Psoas muscle (tissue), 8 donors: Measurements from ENCODE around the gene RASSF8. TPM values are rescaled to one million over a fixed set of nuclear protein-coding genes. Genes with fewer than 3 reads are reported as not detected.
"Not testable (repeated sequence)": the region's sequence is repeated elsewhere in the genome, so short reads cannot be mapped to it uniquely, and the experiment has no call there.

ENCODE experiments used
- ATAC-seq, 4 donors: fragments of 200-7000 bp; cut with Tn5 transposase; one replicate each; pipeline ENCODE4 v1.9.1; 2020; ENCODE audit warnings: moderate library complexity in 3 of 4, mild to moderate bottlenecking in 2 of 4
- DNase-seq, 2 donors: peaks; one replicate each; pipeline ENCODE4 v3.0.0-alpha.2; 2020
- H3K27ac ChIP-seq: fragments of 200-600 bp; one replicate; pipeline ENCODE4 v1.8.0; 2022
- H3K27me3 ChIP-seq, 3 donors: fragments of 200-600 bp in 1 of 3; one replicate each; pipeline versions ENCODE4 v1.6.1 to v1.8.0; 2013 to 2022; ENCODE audit warnings: low read length in 2 of 3, mild to moderate bottlenecking in 2 of 3, moderate library complexity in 1 of 3; ENCODE audit not compliant: insufficient read depth in 3 of 3
- H3K36me3 ChIP-seq, 2 donors: fragments of 200-600 bp in 1 of 2; one replicate each; pipeline versions ENCODE4 v1.6.1 to v1.8.0; 2013 to 2022; ENCODE audit warnings: low read depth in 1 of 2, mild to moderate bottlenecking in 1 of 2, moderate library complexity in 1 of 2; ENCODE audit not compliant: insufficient read depth in 1 of 2
- H3K4me1 ChIP-seq: fragments of 200-600 bp; one replicate; pipeline ENCODE4 v1.8.0; 2022
- H3K4me3 ChIP-seq: fragments of 200-600 bp; one replicate; pipeline ENCODE4 v1.8.0; 2022; ENCODE audit warnings: mild to moderate bottlenecking
- H3K9me3 ChIP-seq: fragments of 200-600 bp; one replicate; pipeline ENCODE4 v1.8.0; 2022
- whole genome bisulfite sequencing, 3 donors: extraction: QIAGEN DNeasy Blood & Tissue Kit; methylation state at CpG; one replicate each; pipeline versions ENCODE4 v1.1.6 to v1.1.7; 2013; 5-methylcytosine and 5-hydroxymethylcytosine counted together
- intact Hi-C, 2 donors: fragments of 100-400 bp; cut with DNase I; formaldehyde crosslinking; loops; one replicate each; pipeline versions ENCODE4 v1.11.0 to v1.14.2; 2022
- polyA plus RNA-seq, 3 donors: library from polyadenylated mRNA; stranded (reverse); fragments of 200-250 nt; gene quantifications; one replicate each; pipeline ENCODE4 v1.2.3, GENCODE V29; 2013
- total RNA-seq, 4 donors: library from RNA; stranded (reverse); fragmentation: NEBNext Ultra II Directional in 2 of 4; extraction: Animal tissue kit (Norgen Biotek cat#: 25700) in 2 of 4; gene quantifications; one replicate each; pipeline versions ENCODE4 v1.2.1 to v1.2.4, GENCODE V29; 2021 to 2023
- TF ChIP-seq, protein P1 (sequence below): fragments of 200-600 bp; IDR thresholded peaks from one replicate; pipeline ENCODE4 v1.8.0; 2022; ENCODE audit warnings: antibody characterized with exemption
- donor health status: healthy with polysubstance abuse.
- donor health status: DM: no; HTN: no; CAD: no; lungs with moderate emphysema.
- donor health status: Bipolar disorder and iron deficiency.
- donor health status: healthy.
- donor health status: DM: yes; HTN: yes; CAD: no.
- donor health status: DM: no; HTN: no; CAD: no.
- donor health status: DM: no; HTN: no; CAD: no.
- donor health status: DM: yes; HTN: yes; CAD: no.

RASSF8 gene
- total and polyA plus RNA-seq, 7 donors, result 7.7 to 80.3 (median 41.9) TPM

- Histone ChIP-seq H3K4me3 (no peak overlapping the region), H3K4me1 (peaks cover 25% of the 10 kb centered on the region), H3K36me3 (no peaks in the 10 kb centered on the region), H3K27ac (no peak overlapping the region), H3K27me3 (no peaks in the 10 kb centered on the region), H3K9me3 (no peaks in the 10 kb centered on the region)
- ATAC-seq, result peak in 2 of 4 donors; percentile 36 to 62
- no peak for DNase-seq
- 29 to 79% (median 49%) methylated on average over 1 of the region's 1 CpG for WGBS, 3 donors
- TF ChIP-seq, protein P1, sequence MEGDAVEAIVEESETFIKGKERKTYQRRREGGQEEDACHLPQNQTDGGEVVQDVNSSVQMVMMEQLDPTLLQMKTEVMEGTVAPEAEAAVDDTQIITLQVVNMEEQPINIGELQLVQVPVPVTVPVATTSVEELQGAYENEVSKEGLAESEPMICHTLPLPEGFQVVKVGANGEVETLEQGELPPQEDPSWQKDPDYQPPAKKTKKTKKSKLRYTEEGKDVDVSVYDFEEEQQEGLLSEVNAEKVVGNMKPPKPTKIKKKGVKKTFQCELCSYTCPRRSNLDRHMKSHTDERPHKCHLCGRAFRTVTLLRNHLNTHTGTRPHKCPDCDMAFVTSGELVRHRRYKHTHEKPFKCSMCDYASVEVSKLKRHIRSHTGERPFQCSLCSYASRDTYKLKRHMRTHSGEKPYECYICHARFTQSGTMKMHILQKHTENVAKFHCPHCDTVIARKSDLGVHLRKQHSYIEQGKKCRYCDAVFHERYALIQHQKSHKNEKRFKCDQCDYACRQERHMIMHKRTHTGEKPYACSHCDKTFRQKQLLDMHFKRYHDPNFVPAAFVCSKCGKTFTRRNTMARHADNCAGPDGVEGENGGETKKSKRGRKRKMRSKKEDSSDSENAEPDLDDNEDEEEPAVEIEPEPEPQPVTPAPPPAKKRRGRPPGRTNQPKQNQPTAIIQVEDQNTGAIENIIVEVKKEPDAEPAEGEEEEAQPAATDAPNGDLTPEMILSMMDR, result no peak
- intact Hi-C loops, result no loop called here
Observed at GRCh38 chr12:26056335-26056734, 97.9 kb downstream of the RASSF8 start.

- H3K9me3 ChIP-seq, H3K36me3 ChIP-seq, H3K27me3 ChIP-seq, DNase-seq, H3K4me3 ChIP-seq, H3K27ac ChIP-seq, intact Hi-C loops, ATAC-seq: not testable (repeated sequence)
- H3K4me1 ChIP-seq, result peaks cover 29% of the 10 kb centered on the region
- WGBS, 3 donors, result 98 to 100% (median 98%) methylated on average over 6 of the region's 6 CpGs
Observed at GRCh38 chr12:26057271-26057670, 98.8 kb downstream of the RASSF8 start.

GRCh38 chr12:26058308-26058707 is 99.8 kb downstream of the RASSF8 start:
- WGBS, 3 donors, result 93 to 94% (median 94%) methylated on average over 8 of the region's 8 CpGs
- Histone ChIP-seq H3K9me3 (no peaks in the 10 kb centered on the region), H3K27ac (no peak overlapping the region), H3K4me1 (peaks cover 36% of the 10 kb centered on the region), H3K27me3 (no peaks in the 10 kb centered on the region), H3K36me3 (no peaks in the 10 kb centered on the region), H3K4me3 (no peak overlapping the region)
- DNase-seq (no peak), ATAC-seq (no peak)
- TF ChIP-seq, protein P1, result no peak
- intact Hi-C loops, result no loop called here

GRCh38 chr12:26058818-26059217 is 100.3 kb downstream of the RASSF8 start:
- peak overlapping the region; percentile 20 for H3K27ac ChIP-seq
- intact Hi-C loops, result no loop called here
- TF ChIP-seq, protein P1, result no peak
- ATAC-seq (peak; percentile 58 to 82 (median 72)), DNase-seq (no peak)
- 14 to 35% (median 22%) methylated on average over 1 of the region's 1 CpG for WGBS, 3 donors
- H3K9me3 ChIP-seq, result no peaks in the 10 kb centered on the region
- H3K4me3 ChIP-seq, result no peak overlapping the region
- no peaks in the 10 kb centered on the region for H3K36me3 ChIP-seq
- no peaks in the 10 kb centered on the region for H3K27me3 ChIP-seq
- peaks cover 31% of the 10 kb centered on the region for H3K4me1 ChIP-seq

DNA sequence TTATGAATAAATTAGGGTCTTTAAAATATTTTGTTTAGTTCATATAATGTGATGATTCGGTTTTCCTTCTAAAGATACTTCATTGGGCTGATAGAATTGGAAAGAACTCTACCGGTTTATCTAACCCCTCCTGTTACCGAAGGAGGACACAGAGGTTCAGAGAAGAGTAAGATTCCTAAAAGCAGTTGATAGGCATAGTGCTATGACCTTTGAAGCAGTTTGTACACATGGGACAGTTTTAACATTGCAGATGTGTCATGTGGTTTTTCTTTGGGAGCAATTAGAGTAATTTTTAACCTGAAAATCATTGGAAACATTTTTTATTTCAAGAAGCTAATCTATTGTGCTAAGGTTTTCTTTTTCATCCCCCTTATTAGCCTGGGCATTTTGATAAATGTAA is 103.5 kb downstream of the RASSF8 start:
- no peaks in the 10 kb centered on the region for H3K36me3 ChIP-seq
- WGBS, 3 donors, result 86 to 95% (median 94%) methylated on average over 3 of the region's 3 CpGs
- H3K4me3 ChIP-seq, result no peak overlapping the region
- intact Hi-C loops, result loop anchor here in 1 of 2 donors (5.0 kb wide), 1 partner anchor 40 kb away; no protein-coding TSS in a partner anchor
- ATAC-seq, result no peak
- H3K4me1 ChIP-seq, result peaks cover 19% of the 10 kb centered on the region
- no peaks in the 10 kb centered on the region for H3K9me3 ChIP-seq
- no peak overlapping the region for H3K27ac ChIP-seq
- no peaks in the 10 kb centered on the region for H3K27me3 ChIP-seq
- TF ChIP-seq, protein P1, result no peak
- DNase-seq, result no peak
